GM21576 (cell line): Measurements from ENCODE around the gene DPPA2.

Experiments used
- ATAC-seq: cut with Tn5 transposase; IDR thresholded peaks from one replicate; pipeline ENCODE4 v1.9.1; 2021; ENCODE audit warnings: mild to moderate bottlenecking, moderate library complexity; ENCODE audit not compliant: unreplicated experiment

The DPPA2 gene

DNA sequence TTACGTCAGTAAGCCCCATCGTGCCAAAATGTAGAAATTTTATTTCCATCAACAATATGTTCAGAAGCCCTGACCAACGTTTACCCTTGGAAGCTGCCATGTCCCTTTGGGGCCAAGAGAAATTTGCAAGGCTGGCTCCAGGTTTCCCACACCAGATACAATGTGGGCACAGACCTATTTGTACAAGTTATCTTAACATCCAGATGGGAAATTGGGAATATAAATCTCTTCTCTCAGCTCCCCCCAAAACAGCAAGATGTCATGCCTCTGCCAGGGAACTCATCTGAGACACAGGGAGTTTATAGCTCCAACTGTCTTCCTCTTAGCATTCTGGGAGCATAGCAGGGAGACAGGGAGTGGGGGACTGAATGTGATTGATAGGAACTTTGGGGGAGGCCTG is 9.3 kb upstream of the DPPA2 start:
- no peak for ATAC-seq

DNA sequence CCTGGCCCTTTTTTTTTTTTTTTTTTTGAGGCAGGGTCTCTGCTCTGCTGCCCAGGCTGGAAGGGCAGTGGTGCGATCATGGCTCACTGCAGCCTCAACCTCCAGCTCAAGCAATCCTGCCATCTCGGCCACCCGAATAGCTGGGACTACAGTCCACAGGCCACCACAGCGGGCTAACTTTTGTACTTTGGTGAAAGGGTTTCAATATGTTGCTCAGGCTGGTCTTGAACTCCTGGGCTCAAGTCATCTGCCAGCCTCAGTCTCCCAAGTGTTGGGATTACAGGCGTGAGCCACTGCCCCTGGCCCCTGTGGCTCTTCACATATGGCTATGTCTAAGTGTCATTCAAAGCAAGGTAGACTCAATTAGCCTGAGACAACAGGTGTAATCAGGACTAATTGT is 8.8 kb upstream of the DPPA2 start:
- ATAC-seq, result no peak

DNA sequence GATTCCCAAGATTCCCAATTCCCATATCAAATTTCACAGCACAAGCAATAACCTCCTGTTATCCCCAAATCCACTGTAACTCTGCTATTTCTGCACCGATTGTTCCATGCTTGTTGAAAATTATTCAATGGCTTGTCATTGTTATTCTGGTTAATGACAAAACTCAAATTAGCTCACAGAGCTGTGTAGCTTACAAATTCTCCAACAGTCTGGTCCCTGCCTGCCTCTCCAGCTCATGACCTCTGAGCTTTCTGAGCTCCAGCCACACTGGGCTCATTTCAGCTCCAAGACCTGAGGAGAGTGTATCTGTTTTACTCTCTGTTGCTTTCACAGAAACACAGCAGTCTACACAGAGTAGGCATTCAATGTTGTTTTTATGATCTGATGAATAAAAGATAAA is 3.3 kb downstream of the DPPA2 start:
- no peak for ATAC-seq

DNA sequence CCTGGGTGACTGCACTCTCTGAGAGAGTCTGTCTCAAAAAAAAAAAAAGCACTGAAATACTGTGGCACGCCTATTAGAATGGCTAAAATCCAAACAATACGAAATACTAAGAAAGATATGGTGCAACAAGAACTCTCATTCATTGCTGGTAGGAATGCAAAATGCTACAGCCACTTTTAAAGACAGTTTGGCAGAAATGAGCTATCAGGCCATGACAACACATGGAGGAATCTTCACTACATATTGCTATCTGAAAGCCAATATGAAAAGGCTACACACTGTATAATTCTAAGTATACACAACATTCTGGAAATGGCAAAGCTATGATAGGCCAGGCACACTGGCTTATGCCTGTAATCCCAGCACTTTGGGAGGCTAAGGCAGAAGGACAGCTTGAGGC is 18.8 kb downstream of the DPPA2 start:
- no peak for ATAC-seq

DNA sequence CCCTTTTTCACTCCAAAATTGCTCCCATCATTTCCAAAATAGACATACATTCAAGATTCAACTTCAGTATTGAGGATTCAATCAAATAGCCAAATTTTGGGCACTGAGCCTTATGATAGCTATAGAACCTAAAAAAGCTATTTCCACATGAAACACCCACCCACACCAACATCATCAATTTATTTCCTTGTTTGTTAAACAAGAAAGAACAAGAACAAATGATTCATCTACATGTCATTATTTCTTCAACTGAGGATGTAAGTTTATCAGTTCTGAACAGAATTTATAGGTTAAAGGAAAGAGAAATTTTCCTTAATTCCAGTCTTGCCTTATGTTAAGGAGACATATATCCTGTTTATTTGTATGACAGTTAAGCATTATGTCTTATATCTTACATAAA is 32.2 kb downstream of the DPPA2 start:
- no peak for ATAC-seq

DNA sequence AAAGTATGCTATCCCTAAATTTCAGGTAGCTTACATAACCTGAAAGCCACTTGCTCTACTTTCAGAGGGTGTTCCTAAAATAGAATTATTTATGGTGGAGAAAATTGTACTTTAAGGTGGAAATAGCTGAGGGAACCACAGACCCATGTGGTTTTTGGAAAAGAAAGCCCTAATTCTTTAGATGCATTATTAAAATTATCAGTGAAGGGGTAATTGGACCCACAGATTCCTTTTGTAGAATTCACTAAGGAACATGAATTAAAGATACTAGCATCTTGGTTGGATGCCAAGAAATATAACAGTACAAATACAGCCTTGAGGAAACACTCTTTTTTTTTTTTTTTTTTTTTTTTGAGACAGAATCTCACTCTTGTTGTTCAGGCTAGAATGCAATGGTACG is 37.8 kb downstream of the DPPA2 start:
- ATAC-seq, result no peak

DNA sequence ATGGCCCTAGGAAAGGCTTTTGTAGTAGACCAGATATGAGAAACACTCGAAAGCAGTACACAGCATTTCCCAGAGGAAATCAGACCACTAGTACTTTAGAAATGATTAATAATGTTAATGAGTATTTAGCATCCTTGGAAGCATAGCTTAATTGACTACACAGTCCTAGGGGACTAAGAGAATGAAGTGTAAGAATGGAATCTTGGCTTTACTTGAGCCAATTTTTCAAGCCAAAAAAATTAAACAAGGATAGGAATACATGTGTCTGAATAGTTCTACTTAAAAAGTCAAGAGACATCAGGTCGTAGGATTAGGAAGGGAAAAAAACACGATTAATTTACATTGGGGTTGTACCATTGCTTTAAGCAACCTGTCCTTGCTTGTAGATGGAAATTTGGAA is 38.2 kb downstream of the DPPA2 start:
- ATAC-seq, result no peak

DNA sequence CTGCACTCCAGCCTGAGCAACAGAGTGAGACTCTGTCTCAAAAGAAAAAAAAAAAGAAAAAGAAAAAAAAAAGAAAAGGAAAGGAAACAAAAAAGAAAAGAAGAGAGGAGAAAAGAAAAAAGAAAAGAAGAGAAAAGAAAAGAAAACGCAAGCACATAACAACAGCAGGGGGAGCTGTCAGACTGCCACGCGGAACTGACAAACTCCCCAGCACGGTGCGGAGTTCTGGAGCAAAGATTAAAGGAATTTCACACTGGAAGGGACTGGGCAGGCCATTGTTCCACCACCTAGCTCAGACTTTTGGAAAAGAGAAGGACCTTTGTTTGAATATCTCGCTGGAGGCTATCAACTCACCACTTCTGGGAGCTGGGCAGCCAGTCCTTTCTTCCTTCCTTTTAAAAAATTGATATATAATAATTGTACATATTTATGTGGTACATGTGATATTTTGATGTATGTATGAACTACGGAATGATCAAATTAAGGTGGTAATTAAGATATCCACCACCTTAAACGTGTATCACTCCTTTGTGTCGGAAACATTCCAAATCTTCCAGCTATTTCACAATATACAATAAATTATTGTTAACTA is 40.5 kb downstream of the DPPA2 start:
- no peak for ATAC-seq

DNA sequence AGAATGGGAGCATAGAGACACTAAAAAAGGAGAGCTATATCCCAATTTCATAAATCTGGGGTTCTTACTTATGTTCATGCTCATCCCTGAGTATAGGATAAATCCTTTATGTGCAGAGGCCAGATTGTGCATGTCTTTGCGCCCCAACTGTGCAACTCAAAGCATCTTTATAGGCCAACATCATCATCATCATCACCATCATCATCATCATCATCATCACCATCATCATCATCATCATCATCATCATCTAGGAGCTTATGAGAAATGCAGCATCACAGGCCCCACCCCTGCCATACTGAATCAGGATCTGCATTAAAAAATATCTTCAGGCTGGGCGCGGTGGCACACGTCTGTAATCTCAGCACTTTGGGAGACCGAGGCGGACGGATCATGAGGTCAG is 45.5 kb downstream of the DPPA2 start:
- no peak for ATAC-seq

DNA sequence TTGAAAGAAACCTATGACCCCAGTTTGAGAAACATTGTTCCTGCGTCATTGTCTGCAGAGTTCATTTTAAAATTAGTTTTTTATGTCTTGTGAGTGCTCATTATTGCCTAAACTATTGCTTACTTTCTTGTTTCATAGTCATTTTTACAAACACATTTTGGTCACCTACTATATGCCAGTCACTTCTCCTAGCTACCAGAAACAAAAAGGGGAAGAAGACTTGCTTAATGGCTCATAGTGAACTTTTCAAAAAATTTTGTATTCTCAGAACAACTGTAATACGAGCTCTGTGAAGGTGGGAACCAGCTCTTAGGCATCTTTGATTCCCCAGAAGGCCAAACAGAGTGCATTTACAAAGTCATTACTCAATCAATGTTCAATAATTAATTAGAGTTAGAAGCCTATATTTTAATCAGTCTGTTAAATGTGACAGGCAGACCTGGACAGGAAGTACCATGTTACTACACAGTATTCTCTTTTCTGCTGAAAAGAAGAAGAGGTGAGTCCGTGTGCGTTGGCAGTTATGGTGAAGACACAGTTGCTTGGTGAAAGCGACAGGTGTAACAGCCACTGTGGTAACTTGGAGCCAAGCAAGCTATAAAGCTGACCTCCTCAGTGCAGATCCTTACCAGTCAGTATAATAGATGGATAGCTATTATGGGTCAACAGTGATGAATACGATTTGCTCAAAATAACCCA is 46.6 kb downstream of the DPPA2 start:
- no peak for ATAC-seq

DNA sequence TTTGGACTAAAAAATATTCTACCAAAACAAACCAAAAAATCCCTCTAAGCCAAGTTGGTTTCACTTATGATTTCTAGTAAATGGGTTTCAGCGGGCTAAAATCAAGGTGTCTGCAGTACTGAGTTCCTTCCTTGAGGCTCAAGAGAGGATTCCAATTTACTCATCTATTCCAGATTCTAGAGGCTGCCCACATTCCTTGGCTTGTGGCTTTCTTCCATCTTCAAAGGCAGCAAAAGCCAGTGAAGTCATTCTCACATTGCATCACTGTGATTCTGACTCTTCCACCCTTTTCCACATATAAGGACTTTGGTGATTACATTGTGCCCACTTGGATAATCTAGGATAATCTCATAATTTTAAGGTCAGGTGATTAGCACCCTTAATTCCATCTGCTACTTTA is 48.1 kb downstream of the DPPA2 start:
- ATAC-seq, result no peak

DNA sequence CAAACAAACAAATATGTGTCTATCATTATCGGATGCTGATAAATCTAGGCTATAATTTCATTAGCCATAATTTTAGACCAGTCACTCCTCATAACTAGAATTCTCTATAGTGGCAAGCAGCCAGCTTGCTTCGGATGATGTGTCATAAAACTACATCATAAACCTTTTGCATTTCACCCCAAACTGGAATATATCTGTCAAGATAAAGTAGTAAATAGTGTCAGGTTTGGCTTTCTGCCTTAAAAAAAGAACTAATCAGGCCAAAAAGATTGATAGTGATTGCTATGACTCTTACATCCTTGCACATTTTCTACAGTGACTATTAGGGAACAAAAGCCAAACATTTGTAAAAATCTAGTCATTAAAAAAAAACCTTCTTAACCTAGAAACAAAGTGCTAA is 51.0 kb downstream of the DPPA2 start:
- no peak for ATAC-seq

DNA sequence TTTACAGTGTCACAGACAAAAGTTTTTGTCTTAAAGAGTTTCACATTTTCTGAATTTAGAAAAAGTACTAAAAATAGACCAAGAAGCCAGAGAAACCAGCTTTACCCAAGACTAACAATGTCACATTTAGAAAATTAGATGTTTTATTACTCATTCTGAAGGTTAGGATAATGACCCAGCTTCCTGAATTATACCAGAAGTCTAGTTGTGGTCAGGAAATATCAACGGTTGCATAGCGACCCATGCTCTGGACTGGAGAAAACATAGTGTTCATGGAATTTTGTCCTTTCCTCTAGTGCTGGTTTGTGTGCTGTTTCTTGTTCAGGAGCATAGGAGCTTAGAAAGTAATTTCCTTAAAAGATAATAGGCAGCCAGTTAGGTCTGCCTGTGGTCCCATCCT is 59.0 kb downstream of the DPPA2 start:
- ATAC-seq, result no peak

DNA sequence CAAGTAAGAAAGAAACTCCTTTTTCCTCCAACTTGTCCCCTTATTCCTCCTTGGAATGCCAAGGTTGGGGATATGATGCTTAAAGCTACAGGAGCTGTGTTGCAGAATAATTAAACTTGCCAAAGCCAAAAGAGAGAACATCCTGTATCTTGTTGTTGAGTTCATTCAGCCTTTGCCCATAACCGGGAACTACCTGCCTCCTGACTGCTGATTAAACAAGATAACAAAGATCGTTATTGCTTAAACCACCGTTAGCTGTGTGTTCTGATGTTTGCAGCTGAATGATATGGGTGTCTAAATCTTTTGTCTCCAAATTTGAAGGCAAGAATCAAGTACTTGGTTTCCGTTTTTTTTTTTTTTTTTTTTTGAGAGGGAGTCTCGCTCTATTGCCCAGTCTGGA is 61.5 kb downstream of the DPPA2 start:
- no peak for ATAC-seq

DNA sequence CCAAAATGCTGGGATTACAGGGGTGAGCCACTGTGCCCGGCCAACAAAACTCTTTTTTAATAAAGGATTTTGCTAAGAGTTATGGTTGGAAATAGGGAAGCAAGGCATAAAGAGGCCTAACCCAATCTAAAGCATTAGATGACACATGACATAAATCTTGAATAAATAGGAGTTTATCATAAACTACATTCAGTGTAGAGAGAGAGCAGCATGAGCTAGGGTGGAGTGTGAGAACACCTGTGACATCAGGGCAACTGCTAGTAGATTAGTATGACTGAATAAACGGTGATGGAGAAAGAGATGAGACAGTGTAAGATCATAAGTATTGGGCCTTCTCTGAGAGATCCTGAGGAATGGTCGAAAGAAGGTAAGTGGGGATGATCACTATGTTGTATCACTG is 63.7 kb downstream of the DPPA2 start:
- no peak for ATAC-seq
